Measurements from ENCODE around the gene ANXA7.
"Not testable (repeated sequence)": the region's sequence is repeated elsewhere in the genome, so short reads cannot be mapped to it uniquely, and the experiment has no call there.

Gene ANXA7

DNA sequence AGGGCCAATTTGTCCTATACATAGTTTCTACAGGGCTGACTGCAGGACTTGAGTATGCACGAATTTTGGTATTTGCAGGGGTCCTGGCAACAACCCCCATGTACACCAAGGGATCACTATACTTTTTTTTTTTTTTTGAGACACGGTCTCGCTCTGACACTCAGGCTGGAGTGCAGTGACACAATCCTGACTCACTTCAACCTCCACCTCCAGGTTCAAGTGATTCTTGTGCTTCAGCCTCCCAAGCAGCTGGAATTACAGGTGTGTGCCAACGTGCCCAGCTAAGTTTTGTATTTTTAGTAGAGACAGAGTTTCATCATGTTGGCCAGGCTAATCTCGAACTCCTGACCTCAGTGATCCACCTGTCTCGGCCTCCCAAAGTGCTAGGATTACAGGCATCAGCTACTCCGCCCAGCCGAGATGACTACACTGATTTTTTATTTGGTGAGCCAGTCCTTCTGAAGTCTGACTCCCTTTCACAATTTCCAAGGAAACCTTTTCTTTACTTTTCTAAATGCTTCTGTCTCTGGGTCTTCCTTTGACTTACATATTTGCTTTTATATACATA is 75.0 kb downstream of the ANXA7 start:
- no peak for DNase-seq (ENCODE audit: low read depth in 2 of 2)

- no peak for DNase-seq (ENCODE audit: low read depth in 2 of 2)
Measured at GRCh38 chr10:73333202-73333601, 80.7 kb downstream of the ANXA7 start.

DNA sequence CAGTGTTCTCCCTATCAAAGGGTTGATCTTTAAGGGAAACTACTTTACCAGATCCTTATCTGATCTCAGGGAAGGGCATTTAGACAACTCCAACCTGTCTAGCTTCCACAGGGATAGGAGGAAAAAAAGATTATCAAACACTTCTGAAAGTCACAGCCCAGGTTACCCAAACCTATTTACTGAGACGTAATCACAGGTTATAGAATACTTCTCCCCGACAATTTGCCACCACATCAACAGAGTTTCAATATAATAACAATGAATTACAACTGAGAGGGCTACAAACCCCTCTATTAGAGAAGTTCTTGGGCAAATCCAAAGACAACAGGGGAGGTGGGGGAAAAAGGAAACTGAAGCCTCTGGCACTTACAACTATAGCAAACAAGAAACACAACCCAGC is 81.5 kb downstream of the ANXA7 start:
- DNase-seq (ENCODE audit: low read depth in 2 of 2): no peak

- not testable (repeated sequence) for DNase-seq (ENCODE audit: low read depth in 2 of 2)
Measured at GRCh38 chr10:73328523-73328922, 85.3 kb downstream of the ANXA7 start.

- DNase-seq (ENCODE audit: low read depth in 2 of 2): not testable (repeated sequence)
Measured at GRCh38 chr10:73325290-73325689, 88.6 kb downstream of the ANXA7 start.

Data from stimulated activated CD4-positive, alpha-beta T cell treated with anti-CD3 and anti-CD28 coated beads, Interleukin-1b, Interleukin-23, amount 100 ng/mL, for 1 hour (primary cell).